NCI-H345 treated with DMSO at 0.1 percent for 48 hours (cell line): ENCODE results near the gene PRR36.

Experiments
- DNase-seq: peaks from one replicate; lab custom pipeline; 2025; ENCODE audit not compliant: unreplicated experiment; lab: John Stamatoyannopoulos, UW

PRR36 gene

GRCh38 chr19:7848779-7849457 is 25.3 kb downstream of the PRR36 start:
- no peak for DNase-seq

- no peak for DNase-seq
Measured at GRCh38 chr19:7847664-7848063, 26.5 kb downstream of the PRR36 start.

GRCh38 chr19:7846155-7846646 is 28.0 kb downstream of the PRR36 start:
- DNase-seq, result no peak

- no peak for DNase-seq
Measured at GRCh38 chr19:7845390-7846154, 28.6 kb downstream of the PRR36 start.

GRCh38 chr19:7844951-7845350 is 29.2 kb downstream of the PRR36 start:
- DNase-seq, result no peak

- DNase-seq, result no peak
Measured at GRCh38 chr19:7844405-7844804, 29.8 kb downstream of the PRR36 start.

- DNase-seq, result no peak
Measured at GRCh38 chr19:7843521-7843920, 30.7 kb downstream of the PRR36 start.

GRCh38 chr19:7842661-7843294 is 31.4 kb downstream of the PRR36 start:
- DNase-seq, result no peak

GRCh38 chr19:7841751-7842660 is 32.2 kb downstream of the PRR36 start:
- no peak for DNase-seq

- no peak for DNase-seq
Measured at GRCh38 chr19:7840629-7841028, 33.6 kb downstream of the PRR36 start.

- no peak for DNase-seq
Measured at GRCh38 chr19:7839476-7839875, 34.7 kb downstream of the PRR36 start.

GRCh38 chr19:7833225-7834099 is 40.7 kb downstream of the PRR36 start:
- no peak for DNase-seq

- DNase-seq, result no peak
Measured at GRCh38 chr19:7832781-7833180, 41.4 kb downstream of the PRR36 start.

- DNase-seq, result no peak
Measured at GRCh38 chr19:7832009-7832408, 42.2 kb downstream of the PRR36 start.

- DNase-seq, result no peak
Measured at GRCh38 chr19:7831452-7831851, 42.7 kb downstream of the PRR36 start.

- DNase-seq, result no peak
Measured at GRCh38 chr19:7830823-7831222, 43.4 kb downstream of the PRR36 start.

- DNase-seq, result no peak
Measured at GRCh38 chr19:7830272-7830771, 43.9 kb downstream of the PRR36 start.

- DNase-seq, result peak; percentile 99
Measured at GRCh38 chr19:7829561-7830271, 44.5 kb downstream of the PRR36 start, which contains the start of gene EVI5L. Gene EVI5L (plus strand): TSS chr19:7830218. CDS start chr19:7846543, 16,325 bp downstream.

GRCh38 chr19:7829166-7829520 is 45.0 kb downstream of the PRR36 start:
- no peak for DNase-seq
